ENCODE measurements around the gene LIPG. TPM values are rescaled to one million over a fixed set of nuclear protein-coding genes. Genes with fewer than 3 reads are reported as not detected.

The LIPG gene
- total RNA-seq, 1 experiment from 2014 or later = 92.0 TPM

- ChIA-PET POLR2A (no interaction called here), CTCF (no interaction called here)
- BruUV-seq (replicated peaks) = no TSS peak
- Histone ChIP-seq H3K9me3 (ENCODE audit: control insufficient read depth, insufficient read depth, low read depth, low read length) (no peaks in the 10 kb centered on the region), H3K27me3 (ENCODE audit: control insufficient read depth, insufficient read depth, low read length) (no peaks in the 10 kb centered on the region), H3K4me3 (ENCODE audit: low read depth in 2 of 2, low read length in 2 of 2) (no peak overlapping the region), H3K36me3 (ENCODE audit: control insufficient read depth, insufficient read depth, low read length) (no peaks in the 10 kb centered on the region), H3K27ac (ENCODE audit: low read length) (no peak overlapping the region), H3K4me1 (ENCODE audit: control insufficient read depth, insufficient read depth, low read length) (no peaks in the 10 kb centered on the region; the same call in 1 of the 2 replicates)
- in situ Hi-C loops (cut with HindIII; ENCODE audit: low pct_unique_long_range_greater_than_20kb, low sequenced_read_pairs) = no loop called here
- ATAC-seq (no peak), DNase-seq (ENCODE audit: low read depth, low spot score) (no peak)
- intact Hi-C loops (cut with micrococcal nuclease; ENCODE audit: unreplicated experiment) = no loop called here
- TF ChIP-seq REST (IDR thresholded peaks at IDR 0.05; ENCODE audit: insufficient read depth in 1 of 2, low read depth in 2 of 2, low read length in 1 of 2) = no peak
- no peak for TF ChIP-seq TCF7L2 (IDR thresholded peaks at IDR 0.05; ENCODE audit: low read depth, low read length)
- no peak for TF ChIP-seq POLR2AphosphoS5 (IDR thresholded peaks at IDR 0.05; ENCODE audit: low read depth, low read length)
- TF ChIP-seq SIN3A (IDR thresholded peaks at IDR 0.05; ENCODE audit: borderline replicate concordance, insufficient read depth, low read depth, low read length) = no peak
- no peak for TF ChIP-seq CTCF (IDR thresholded peaks at IDR 0.05)
Observed at GRCh38 chr18:49524349-49524748, 37.5 kb upstream of the LIPG start.

GRCh38 chr18:49524951-49525350 is 36.9 kb upstream of the LIPG start:
- no peak overlapping the region for H3K4me3 ChIP-seq (ENCODE audit: low read depth in 2 of 2, low read length in 2 of 2)
- no peaks in the 10 kb centered on the region for H3K27me3 ChIP-seq (ENCODE audit: control insufficient read depth, insufficient read depth, low read length)
- intact Hi-C loops (cut with micrococcal nuclease; ENCODE audit: unreplicated experiment) = no loop called here
- no peaks in the 10 kb centered on the region for H3K36me3 ChIP-seq (ENCODE audit: control insufficient read depth, insufficient read depth, low read length)
- no peaks in the 10 kb centered on the region for H3K4me1 ChIP-seq (ENCODE audit: control insufficient read depth, insufficient read depth, low read length)
- no peak overlapping the region for H3K27ac ChIP-seq (ENCODE audit: low read length)
- no peaks in the 10 kb centered on the region for H3K9me3 ChIP-seq (ENCODE audit: control insufficient read depth, insufficient read depth, low read depth, low read length)
- TF ChIP-seq POLR2AphosphoS5 (IDR thresholded peaks at IDR 0.05; ENCODE audit: low read depth, low read length) (no peak), SIN3A (IDR thresholded peaks at IDR 0.05; ENCODE audit: borderline replicate concordance, insufficient read depth, low read depth, low read length) (no peak), CTCF (IDR thresholded peaks at IDR 0.05) (no peak), TCF7L2 (IDR thresholded peaks at IDR 0.05; ENCODE audit: low read depth, low read length) (no peak), REST (IDR thresholded peaks at IDR 0.05; ENCODE audit: insufficient read depth in 1 of 2, low read depth in 2 of 2, low read length in 1 of 2) (no peak)
- ChIA-PET POLR2A (no interaction called here), CTCF (no interaction called here)
- no peak for DNase-seq (ENCODE audit: low read depth, low spot score)
- in situ Hi-C loops (cut with HindIII; ENCODE audit: low pct_unique_long_range_greater_than_20kb, low sequenced_read_pairs) = no loop called here
- ATAC-seq = no peak
- no TSS peak for BruUV-seq (replicated peaks)
